Tibial nerve (tissue), 4 donors: ENCODE measurements around the gene SPTBN1. TPM values are rescaled to one million over a fixed set of nuclear protein-coding genes. Genes with fewer than 3 reads are reported as not detected.

Experiments
- DNase-seq, 2 donors: peaks; one replicate each; pipeline ENCODE4 v3.0.0-alpha.2; 2019; ENCODE audit warnings: low spot score in 2 of 2
- H3K27ac ChIP-seq, 4 donors: fragments of 200-600 bp; sonication (generic) in 3 of 4; one replicate each; pipeline ENCODE4 v1.5.1; 2017 to 2019; ENCODE audit warnings: mild to moderate bottlenecking in 1 of 4
- H3K27me3 ChIP-seq, 2 donors: fragments of 200-600 bp; sonication (generic) in 1 of 2; one replicate each; pipeline versions ENCODE4 v1.5.1 to v1.6.0; 2017 to 2019
- H3K36me3 ChIP-seq, 3 donors: fragments of 200-600 bp; sonication (generic); one replicate each; pipeline ENCODE4 v1.5.1; 2018 to 2019
- H3K4me1 ChIP-seq, 4 donors: fragments of 200-600 bp; sonication (generic) in 3 of 4; one replicate each; pipeline ENCODE4 v1.5.1; 2017 to 2019
- H3K4me3 ChIP-seq, 4 donors: fragments of 200-600 bp; sonication (generic) in 3 of 4; one replicate each; pipeline ENCODE4 v1.5.1; 2017 to 2019; ENCODE audit warnings: mild to moderate bottlenecking in 1 of 4, moderate library complexity in 1 of 4
- H3K9me3 ChIP-seq, 4 donors: fragments of 200-600 bp; sonication (generic) in 3 of 4; one replicate each; pipeline ENCODE4 v1.5.1; 2017 to 2019
- CTCF ChIP-seq, 5 experiments: fragments of 200-600 bp in 3 of 5; fragments of 450-650 bp in 2 of 5; sonication (generic) in 3 of 5; IDR thresholded peaks; one replicate each; pipeline ENCODE4 v1.5.1; 2016 to 2019; ENCODE audit warnings: antibody characterized with exemption in 5 of 5, mild to moderate bottlenecking in 3 of 5, moderate library complexity in 2 of 5
- EP300 ChIP-seq, 2 donors: sonication (generic); formaldehyde crosslinking; IDR thresholded peaks; one replicate each; pipeline ENCODE4 v1.6.1; 2017; ENCODE audit warnings: antibody characterized with exemption in 2 of 2, mild to moderate bottlenecking in 1 of 2
- POLR2A ChIP-seq, 2 donors: fragments of 450-650 bp; IDR thresholded peaks; one replicate each; pipeline ENCODE4 v1.6.1; 2017; ENCODE audit warnings: antibody characterized with exemption in 2 of 2, mild to moderate bottlenecking in 2 of 2, moderate library complexity in 2 of 2
- WGBS, 2 donors: methylation state at CpG; one replicate each; pipeline ENCODE4 v1.1.5; 2018; 5-methylcytosine and 5-hydroxymethylcytosine counted together
- total RNA-seq, 4 donors: library from RNA; depleted of rRNA; stranded (reverse); fragments of >200 nt; gene quantifications; one replicate each; pipeline ENCODE4 v1.1.0, GENCODE V29; 2016

SPTBN1 gene
- total RNA-seq, 4 donors from 2014 or later = 670 to 967 (median 890) TPM

- H3K36me3 ChIP-seq = no peaks in the 10 kb centered on the region
- TF ChIP-seq EP300 (IDR thresholded peaks at IDR 0.05) (no peak), CTCF (IDR thresholded peaks at IDR 0.05) (no peak)
- H3K9me3 ChIP-seq = no peaks in the 10 kb centered on the region
- peaks cover 0 to 10% (median 0%) of the 10 kb centered on the region in 4 donors for H3K4me1 ChIP-seq
- no peak overlapping the region for H3K4me3 ChIP-seq
- H3K27ac ChIP-seq = peak overlapping the region in 1 of 4 donors; percentile 28
- no peaks in the 10 kb centered on the region for H3K27me3 ChIP-seq
- DNase-seq = no peak
- WGBS, 2 donors = 39 to 62% methylated on average over 2 of the region's 2 CpGs
Observed at GRCh38 chr2:54446625-54447024, 9.5 kb upstream of the SPTBN1 start.

GRCh38 chr2:54454548-54455130 is 1.5 kb upstream of the SPTBN1 start:
- Histone ChIP-seq H3K36me3 (no peaks in the 10 kb centered on the region), H3K27ac (peak overlapping the region; percentile 80 to 97 (median 88)), H3K9me3 (no peaks in the 10 kb centered on the region), H3K4me3 (peak overlapping the region; percentile 47 to 89 (median 73)), H3K4me1 (peaks cover 0 to 27% (median 4%) of the 10 kb centered on the region in 4 donors), H3K27me3 (no peaks in the 10 kb centered on the region)
- DNase-seq = no peak
- TF ChIP-seq CTCF (IDR thresholded peaks at IDR 0.05) (no peak), EP300 (IDR thresholded peaks at IDR 0.05) (no peak), POLR2A (IDR thresholded peaks at IDR 0.05) (no peak)
- 42 to 48% methylated on average over 4 of the region's 4 CpGs for WGBS, 2 donors

- Histone ChIP-seq H3K27ac (peak overlapping the region; percentile 80 to 97 (median 88)), H3K9me3 (no peaks in the 10 kb centered on the region), H3K4me3 (peak overlapping the region; percentile 47 to 89 (median 73)), H3K36me3 (no peaks in the 10 kb centered on the region), H3K4me1 (peaks cover 0 to 32% (median 7%) of the 10 kb centered on the region in 4 donors), H3K27me3 (no peaks in the 10 kb centered on the region)
- WGBS, 2 donors = 5 to 11% methylated on average over 20 of the region's 20 CpGs
- no peak for DNase-seq
- TF ChIP-seq POLR2A (IDR thresholded peaks at IDR 0.05) (no peak), CTCF (IDR thresholded peaks at IDR 0.05) (no peak), EP300 (IDR thresholded peaks at IDR 0.05) (no peak)
Observed at GRCh38 chr2:54455131-54455562, 980 bp upstream of the SPTBN1 start.

- Histone ChIP-seq H3K36me3 (no peaks in the 10 kb centered on the region), H3K4me1 (peaks cover 0 to 44% (median 11%) of the 10 kb centered on the region in 4 donors), H3K9me3 (no peaks in the 10 kb centered on the region), H3K4me3 (peak overlapping the region; percentile 47 to 89 (median 73)), H3K27ac (peak overlapping the region; percentile 80 to 97 (median 88)), H3K27me3 (no peaks in the 10 kb centered on the region)
- 2% methylated on average over 12 of the region's 30 CpGs; no CpG with 5 or more reads in 1 of the 2 donors for WGBS, 2 donors
- TF ChIP-seq EP300 (IDR thresholded peaks at IDR 0.05) (no peak), CTCF (IDR thresholded peaks at IDR 0.05) (no peak)
- DNase-seq = no peak
Observed at GRCh38 chr2:54456362-54456611, 160 bp downstream of the SPTBN1 start.

GRCh38 chr2:54456612-54457322 is 640 bp downstream of the SPTBN1 start:
- H3K9me3 ChIP-seq = no peaks in the 10 kb centered on the region
- DNase-seq = no peak
- no peaks in the 10 kb centered on the region for H3K27me3 ChIP-seq
- TF ChIP-seq CTCF (IDR thresholded peaks at IDR 0.05) = peak in 2 of 5 experiments; percentile 33 to 36
- TF ChIP-seq POLR2A (IDR thresholded peaks at IDR 0.05) = no peak
- no peak for TF ChIP-seq EP300 (IDR thresholded peaks at IDR 0.05)
- peak overlapping the region; percentile 80 to 97 (median 88) for H3K27ac ChIP-seq
- H3K4me1 ChIP-seq = peaks cover 0 to 49% (median 13%) of the 10 kb centered on the region in 4 donors
- 0% methylated on average over 10 of the region's 87 CpGs for WGBS, 2 donors
- H3K36me3 ChIP-seq = no peaks in the 10 kb centered on the region
- peak overlapping the region; percentile 60 to 89 (median 78) for H3K4me3 ChIP-seq
